GM19035 (cell line): ENCODE results near the gene PRKCB.
A peak's percentile ranks its signal among the peaks of the same experiment; 100 is the strongest.

Source experiments
- ATAC-seq: cut with Tn5 transposase; IDR thresholded peaks from one replicate; pipeline ENCODE4 v1.9.1; 2021; ENCODE audit not compliant: unreplicated experiment

Gene PRKCB

DNA sequence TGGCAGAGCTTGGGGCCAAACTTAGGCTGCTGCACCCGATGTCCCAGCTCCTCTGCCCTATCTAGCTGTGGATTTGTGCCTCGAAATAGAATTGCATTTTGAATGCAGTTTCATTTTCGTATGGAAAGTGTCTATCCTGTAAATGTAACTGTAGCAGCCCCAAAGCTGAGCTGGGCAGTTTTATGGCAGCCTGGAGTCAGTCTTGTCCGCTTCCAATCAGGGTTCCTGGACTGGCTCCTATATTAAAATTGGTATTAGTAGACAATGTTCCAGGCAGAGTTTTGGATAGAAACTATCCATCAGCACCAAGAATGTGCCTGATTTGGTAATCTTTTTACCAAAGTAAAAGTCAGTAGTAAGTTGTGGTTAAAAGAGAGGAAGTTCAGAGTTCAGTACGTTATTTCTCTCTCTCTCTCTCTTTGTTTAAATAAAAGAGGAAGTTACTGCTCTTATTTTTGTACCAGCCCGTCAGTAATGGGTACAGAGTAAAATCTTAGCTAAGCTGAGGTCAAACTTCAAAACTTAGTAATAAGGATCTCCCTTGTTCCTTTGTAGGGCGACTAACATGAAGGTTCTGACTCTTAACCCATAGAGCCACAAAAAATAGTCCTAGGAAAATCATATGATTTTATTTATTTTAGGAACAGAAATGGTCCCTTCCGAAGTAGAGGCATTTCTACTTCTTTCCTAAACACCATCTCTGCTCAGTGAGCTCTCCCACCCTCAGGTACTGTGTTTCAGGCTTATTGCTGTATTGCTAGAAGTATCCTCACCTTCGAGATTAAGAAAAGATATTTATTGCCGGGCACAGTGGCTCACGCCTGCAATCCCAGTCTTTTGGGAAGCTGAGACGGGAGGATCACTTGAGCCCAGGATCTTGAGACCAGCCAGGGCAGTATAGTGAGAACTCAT lies 28.0 kb downstream of the PRKCB start:
- ATAC-seq: peak; percentile 84

DNA sequence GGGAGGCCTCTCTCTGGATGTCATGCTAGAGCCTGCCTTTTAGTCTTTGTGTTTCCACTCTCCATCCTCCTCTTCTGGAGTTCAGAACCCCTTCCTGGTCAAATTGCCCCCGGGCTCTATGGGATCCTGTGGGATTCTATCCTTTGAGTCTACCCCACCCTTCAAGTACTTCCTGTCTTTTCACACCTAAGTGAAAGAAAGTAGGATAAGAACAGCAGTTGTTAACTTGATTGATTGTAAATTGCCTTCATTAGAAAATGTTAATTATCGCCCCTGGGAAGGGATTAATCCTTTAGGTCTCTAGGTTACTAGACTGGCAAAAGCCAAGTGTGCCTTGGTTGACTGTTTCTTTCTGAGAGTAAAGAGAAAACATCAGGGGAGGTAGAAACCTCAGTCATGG lies 30.1 kb downstream of the PRKCB start:
- ATAC-seq: no peak

DNA sequence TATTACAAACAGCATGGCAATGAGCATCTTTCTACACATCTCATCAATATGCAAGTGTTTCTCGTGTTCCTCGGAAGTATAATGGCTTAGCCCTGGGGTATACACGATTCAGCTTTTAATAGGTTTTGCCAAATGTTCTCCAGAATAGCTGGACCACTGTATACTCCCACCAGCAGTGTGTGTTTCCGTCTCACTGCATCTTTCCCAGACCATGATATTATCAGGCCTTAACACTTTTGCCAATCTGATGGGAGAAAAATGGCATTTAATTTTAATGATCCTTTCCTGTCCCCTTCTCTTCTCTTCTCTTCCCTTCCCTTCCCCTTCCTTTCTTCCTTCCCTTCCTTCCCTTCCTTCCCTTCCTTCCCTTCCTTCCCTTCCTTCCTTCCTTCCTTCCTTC lies 30.8 kb downstream of the PRKCB start:
- no peak for ATAC-seq

DNA sequence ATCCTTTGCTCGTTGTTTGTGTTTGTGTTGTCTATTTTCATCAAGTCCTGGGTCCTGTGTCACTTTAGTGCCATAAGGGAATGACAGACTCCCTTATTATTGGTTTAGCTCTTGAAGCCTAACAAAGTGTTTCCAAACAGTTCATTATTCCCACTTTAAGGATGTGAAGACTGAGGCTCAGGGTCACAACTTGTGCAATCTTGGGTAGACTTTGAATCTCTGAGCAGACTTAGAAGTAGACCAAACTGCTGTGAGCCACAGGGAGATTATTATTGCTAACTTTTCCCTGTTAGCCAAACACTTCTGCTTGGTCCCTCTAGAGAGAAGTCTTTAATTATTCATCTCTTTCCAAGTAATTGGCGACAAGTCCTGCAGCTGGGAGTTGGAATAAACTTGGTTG lies 31.8 kb downstream of the PRKCB start:
- ATAC-seq: no peak

DNA sequence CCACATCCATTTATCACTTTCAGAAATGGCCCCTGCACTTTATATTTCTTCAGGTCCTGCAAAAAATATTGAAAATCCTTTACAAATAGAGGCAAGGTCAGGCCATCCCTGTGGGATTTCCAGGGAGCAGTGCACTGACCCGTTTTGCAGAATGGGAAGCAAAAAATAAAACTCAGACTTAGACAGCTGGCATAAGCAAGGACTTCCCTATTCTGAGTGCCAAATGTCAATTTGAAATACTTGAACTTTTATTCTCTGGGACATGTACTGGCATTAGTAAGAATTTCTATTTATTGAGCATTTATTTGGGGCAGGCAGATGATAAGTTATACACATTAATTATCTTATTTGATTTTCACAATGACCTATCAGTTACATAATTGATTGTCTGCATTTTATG lies 32.4 kb downstream of the PRKCB start:
- no peak for ATAC-seq

DNA sequence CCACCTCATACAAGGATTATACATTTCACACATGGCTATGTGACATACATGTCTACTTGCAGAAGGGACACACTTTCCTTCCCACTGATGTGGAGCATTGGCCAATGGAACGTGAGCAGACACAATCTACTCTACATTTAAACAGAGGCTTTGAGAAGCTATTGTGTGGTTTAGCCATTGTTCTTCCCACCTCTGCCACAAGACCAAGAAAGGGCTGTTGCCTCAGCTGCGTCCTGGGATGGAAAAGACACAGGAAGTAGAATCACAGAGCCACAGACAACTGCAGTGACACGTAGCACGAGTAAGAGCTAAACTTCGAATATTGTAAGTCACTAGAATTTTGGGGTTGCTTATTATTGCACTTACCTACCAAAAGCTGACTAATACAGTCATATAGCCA lies 33.3 kb downstream of the PRKCB start:
- no peak for ATAC-seq

DNA sequence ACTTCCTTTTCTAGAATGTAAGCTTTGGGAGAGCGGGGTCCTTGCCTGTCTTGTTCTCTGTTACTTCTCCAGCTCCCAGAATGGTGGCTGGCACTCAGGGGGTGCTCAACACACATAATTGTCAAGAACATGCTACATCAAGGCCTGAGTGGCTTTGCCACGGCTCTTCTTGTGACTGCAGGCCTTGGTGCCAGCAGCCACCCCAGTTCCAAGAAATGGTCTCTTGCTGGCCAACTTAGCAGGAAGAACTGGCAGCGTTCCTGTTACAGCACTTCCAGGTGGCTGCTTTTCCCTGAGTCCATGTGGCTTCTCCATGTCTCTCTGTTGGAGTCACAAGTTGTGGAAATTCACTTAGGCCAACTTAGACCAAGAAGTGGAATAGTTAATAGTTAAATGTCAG lies 36.1 kb downstream of the PRKCB start:
- ATAC-seq: no peak

DNA sequence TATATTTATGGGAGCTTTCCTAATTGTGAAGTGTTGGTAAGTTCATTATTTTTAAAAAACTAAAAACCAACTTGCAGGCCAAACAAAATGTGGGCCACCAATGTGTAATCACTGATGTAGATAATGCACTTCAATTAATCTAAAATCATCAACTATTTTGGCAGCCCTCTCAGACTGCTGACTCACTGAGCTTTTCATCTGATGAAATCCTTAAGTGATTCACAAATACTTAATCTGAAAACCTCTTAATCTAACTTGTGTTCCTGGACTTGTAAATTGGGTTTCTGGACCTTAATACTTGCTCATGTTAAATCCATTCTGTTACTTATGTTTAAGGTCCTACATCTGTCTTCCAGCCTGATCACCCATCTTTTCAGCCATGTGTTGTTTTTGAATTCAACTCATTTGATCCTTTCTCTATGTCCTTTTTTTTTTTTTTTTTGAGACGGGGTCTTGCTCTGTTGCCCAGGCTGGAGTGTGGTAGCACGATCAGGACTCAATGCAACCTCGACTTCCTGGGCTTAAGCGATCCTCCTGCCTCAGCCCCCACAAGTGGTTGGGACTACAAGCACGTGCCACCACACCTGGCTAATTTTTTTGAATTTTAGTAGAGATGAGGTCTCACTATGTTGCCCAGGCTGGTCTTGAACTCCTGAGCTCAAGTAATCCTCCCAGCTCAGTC lies 39.0 kb downstream of the PRKCB start:
- no peak for ATAC-seq

DNA sequence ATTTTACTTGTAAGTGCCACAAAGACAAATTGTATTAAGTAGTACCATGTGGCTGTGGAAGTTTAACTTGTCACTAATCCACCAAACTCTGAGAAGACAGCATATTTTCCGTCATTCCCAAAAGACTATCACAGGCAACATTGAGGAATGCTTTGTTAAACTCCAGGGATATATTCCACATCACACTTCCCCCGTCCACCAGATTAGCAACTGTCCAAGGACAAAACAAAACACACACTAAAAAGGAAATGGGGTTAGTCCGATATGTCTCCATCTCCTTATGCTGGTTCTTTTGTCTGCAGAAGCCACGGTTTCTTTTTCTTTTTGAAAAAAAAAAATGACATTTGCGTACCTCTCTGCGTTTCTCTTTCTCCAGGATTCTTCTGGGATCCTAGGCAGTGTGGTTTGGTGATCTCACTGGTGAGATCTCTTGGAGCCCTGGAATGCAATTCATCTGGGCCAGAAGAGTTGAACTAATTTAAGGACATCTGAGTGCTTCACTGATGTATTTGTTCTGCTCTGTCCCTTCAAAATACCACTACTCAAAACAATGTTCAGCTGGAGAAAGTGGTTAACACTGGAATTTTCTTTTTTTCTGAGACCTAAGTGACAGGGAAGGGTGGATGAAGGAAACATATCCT lies 40.6 kb downstream of the PRKCB start:
- ATAC-seq: no peak

DNA sequence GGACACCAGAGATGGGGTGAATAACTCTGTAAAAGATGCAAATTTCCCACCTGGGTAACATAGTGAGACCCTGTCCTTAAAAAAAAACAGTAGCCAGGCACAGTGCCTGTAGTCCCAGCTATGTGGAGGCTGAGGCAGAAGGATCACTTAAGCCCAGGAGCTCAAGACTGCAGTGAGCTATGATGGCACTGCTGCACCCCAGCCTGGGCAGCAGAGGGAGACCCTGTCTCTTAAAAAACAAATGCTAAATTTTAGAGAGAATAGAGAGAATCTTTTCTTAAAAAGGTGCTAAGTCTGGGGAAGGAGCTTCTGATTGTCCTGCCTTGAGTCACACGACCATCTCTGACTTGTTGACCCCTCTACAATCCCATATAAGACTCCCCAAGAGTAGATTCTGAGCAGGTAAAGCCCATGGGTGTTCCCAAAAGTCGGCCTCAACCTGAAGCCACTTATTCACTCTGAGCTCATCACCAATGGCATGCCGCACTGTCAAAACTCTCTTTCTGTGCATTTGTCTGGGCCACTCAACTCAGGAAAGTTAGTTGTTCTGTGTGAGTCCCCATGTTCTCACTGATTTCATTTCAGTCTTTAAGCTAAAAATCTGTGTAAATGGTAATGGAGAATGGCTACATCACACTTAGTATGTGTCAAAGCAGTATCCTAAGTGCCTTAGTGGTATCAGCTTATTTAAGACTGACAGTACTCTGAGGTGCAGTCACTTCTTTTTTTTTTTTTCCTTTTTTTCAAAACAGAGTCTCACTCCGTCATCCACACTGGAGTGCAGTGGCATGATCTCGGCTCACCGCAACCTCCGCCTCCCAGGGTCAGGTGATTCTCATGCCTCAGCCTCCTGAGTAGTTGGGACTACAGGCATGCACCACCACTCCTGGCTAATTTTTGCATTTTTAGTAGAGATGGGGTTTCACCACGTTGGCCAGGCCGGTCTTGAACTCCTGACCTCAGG lies 41.6 kb downstream of the PRKCB start:
- ATAC-seq: no peak

DNA sequence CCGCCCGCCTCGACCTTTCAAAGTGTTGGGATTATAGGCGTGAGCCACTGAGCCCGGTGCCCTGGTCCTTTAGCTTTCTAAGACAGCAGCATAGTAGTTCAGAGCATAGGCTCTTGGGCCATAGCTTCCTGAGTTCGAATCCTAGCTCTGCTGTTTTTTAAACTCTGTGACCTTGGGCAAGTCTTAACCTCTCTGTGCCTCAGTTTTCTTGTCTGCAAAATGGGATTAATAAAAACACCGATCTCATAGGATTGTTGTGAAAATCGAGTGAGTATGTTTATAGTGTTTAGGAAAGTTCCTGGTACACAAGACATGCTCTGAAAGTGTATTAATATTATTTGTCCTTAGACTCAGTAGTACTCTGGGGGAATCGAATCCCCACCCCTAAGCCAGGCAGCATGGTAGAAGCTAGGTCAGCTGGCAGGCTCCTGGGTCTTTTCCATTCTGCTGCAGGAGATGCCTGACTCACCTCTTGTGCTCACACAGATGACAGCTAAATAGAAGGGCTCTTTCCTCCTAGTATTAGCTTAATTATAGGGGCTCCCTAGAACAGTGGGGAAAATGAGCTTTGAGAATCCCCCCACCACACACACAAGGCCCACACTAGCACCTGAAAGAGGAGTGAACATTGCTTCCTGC lies 44.1 kb downstream of the PRKCB start:
- no peak for ATAC-seq

DNA sequence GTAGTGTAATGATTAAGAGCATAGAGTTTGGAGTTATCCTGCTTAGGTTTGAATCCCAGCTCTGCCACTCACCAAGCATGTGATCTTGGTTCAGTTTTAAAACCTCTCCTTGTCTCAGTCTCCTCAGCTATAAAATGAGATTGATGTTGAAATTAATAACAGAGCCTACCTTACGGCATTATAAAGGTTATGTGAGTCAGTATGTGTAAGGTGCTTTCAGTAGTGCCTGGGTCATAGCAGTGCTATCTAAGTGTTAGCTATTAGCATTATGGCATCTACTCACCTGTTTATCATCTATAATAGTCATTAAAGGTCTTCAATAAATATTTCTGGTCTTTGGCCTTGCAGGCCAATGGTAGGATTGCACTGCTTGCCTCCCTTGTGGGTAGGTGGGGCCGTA lies 53.4 kb downstream of the PRKCB start:
- ATAC-seq: no peak

DNA sequence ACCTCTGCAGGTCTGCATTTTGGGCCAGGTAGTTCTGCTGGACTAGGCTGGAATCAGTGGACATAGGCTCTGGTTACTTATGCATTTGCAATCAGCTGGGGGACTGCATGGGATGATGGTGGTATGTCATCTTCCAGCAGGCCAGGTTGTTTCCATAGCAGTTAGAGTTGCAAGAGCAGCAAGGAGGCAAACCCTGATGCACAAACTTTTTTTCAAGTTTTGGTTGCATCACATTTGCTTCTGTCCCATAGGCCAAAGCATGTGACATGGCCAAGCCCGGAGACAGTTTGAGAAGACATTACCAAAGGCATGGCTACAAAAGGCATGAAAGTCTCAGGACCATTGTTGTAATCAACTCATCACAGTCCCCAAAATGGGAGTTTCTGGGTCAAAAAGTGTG lies 58.2 kb downstream of the PRKCB start:
- no peak for ATAC-seq

DNA sequence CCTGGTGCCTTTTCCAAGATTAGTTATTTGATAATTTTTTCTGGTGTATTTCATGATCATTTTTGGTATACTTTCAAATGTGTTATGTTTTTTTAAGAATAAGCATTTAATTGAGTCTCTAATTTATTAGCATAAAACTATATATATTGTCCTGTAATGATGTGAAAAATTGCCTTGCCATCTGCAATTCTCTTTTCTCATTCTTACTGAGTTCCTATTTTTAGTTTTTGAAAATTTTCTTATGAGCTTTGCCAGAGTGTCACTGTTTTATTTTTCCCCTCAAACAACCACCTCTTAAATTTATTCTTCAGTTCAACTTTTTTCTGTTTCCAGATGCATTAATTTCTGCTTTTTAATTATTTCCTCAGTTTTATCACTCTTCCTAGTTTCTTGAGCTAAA lies 59.3 kb downstream of the PRKCB start:
- ATAC-seq: no peak

DNA sequence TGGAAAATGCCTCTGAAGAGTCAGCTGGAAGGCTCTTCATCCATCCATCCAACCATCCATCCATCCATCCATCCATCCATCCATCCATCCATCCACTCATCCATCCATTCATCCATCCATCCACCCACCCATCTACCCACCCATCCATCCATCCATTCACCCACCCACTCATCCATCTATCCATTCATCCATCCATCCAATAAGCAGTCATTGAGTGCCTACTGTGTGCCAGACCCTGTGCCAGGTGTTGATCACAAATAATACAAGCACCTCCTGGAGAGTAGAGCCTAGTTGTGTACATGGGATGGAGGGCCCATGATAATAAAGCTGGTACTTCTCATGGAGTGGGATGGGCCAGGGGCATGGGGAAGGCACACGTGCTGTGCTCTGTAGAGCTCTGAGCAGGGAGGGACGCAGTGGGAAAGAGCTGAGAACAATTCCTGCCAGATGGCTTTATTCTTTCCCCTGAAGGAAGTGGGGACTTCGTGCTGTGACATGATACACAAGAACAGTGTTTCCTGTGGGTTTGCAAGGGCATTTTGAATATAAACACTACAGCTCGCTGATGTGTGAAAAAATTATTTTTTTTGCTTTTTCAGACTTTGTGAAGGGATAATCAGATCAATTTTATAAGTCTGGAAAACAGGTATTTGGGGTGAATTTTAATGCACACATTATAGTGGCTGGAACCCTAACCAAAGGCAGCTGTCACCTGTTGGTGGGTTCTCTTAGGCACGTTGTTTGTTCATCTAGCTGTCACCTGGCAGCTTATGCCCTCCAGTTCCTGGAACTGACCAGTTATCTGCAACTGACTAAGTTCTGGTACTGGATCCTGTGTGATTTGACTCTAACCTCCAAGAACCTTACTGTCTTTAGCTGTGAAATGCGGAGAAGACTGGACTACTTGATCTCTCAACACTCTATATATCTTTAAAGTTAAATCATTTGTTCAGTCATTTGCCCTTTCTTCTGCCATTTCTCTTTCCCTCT lies 61.3 kb downstream of the PRKCB start:
- ATAC-seq: no peak

DNA sequence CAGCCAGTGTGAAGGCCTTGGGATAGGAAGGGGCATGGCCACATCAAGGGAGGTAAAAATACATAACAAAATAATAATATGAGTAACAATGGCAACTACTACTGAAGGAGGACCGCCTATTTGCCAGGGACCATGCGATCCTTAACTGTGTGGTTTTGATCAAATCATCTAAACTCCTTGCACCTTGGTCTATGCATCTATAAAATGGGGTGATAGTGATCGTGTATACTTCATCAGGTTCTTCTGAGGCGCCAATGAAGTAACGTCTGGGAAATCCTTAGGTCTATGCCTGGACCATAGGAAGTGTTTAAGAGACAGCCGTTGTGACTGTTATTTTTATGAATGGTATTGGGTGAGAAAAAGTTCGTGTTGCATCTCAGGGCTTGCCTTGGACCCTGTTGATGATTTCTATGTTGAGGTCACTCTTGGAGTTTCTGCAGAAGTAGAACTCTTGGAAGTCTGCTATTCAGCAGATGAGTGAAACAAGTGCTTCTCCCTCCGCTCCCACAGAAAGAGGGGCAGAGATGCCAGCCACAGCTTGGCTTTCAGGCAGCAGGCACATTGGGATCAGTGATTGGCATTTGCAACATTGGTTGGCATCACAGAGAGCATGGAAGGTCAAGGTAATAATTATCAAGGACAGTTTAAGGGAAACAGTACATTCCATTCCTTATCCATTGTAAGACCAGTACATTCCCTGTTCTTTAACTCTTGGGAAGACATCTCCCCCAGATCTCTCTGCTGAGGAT lies 63.1 kb downstream of the PRKCB start:
- ATAC-seq: no peak

DNA sequence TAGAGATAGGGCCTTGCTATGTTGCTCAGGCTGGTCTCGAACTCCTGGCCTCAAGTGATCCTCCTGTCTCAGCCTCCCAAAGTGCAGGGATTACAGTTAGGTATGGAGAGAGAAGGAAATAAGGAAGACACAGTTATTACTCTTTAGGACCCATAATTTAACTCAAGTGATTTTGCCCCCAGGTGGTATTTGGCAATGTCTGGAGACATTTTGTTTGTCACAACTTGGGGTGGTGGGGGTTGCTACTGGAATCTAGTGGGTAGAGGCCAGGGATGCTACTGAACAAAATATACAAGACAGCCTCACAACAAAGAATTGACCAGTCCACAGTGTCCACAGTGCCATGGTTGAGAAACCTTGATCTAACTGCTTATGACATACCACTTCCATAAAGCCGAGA lies 64.1 kb downstream of the PRKCB start:
- no peak for ATAC-seq

DNA sequence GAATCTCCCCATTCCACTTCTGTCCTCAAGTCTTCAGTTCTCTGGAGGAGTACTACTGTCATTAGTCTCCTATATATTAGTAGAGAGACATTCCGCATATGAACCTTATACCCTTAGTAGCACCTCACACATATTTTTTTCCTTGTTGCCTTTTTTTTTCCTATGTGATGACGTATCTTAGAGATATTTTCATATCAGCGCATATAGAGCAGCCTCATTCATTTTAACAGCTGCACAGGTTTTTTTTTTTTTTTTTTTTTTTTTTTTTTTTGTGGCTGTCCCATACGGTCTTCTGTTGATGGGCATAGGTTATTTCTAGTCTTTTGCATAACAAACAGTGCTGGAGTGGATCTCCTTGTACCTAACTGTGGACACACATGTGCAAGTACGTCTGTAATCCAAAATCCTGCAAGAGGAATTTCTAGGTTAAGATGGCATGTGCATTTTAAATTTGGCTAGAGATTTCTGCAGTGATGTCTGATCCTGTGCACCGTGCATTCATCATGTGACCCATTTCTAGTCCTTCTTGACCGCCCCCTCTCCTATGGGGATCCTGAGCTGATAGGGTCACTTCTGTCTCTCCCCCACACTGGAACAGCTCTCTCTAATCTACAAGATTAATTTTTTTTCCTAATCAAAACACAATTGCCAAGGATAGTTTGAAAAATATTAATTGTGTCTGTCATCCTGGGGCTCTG lies 64.8 kb downstream of the PRKCB start:
- ATAC-seq: no peak
